ENCODE measurements around the gene SLC26A1.
"Not testable (repeated sequence)": the region's sequence is repeated elsewhere in the genome, so short reads cannot be mapped to it uniquely, and the experiment has no call there.

SLC26A1 gene

DNA sequence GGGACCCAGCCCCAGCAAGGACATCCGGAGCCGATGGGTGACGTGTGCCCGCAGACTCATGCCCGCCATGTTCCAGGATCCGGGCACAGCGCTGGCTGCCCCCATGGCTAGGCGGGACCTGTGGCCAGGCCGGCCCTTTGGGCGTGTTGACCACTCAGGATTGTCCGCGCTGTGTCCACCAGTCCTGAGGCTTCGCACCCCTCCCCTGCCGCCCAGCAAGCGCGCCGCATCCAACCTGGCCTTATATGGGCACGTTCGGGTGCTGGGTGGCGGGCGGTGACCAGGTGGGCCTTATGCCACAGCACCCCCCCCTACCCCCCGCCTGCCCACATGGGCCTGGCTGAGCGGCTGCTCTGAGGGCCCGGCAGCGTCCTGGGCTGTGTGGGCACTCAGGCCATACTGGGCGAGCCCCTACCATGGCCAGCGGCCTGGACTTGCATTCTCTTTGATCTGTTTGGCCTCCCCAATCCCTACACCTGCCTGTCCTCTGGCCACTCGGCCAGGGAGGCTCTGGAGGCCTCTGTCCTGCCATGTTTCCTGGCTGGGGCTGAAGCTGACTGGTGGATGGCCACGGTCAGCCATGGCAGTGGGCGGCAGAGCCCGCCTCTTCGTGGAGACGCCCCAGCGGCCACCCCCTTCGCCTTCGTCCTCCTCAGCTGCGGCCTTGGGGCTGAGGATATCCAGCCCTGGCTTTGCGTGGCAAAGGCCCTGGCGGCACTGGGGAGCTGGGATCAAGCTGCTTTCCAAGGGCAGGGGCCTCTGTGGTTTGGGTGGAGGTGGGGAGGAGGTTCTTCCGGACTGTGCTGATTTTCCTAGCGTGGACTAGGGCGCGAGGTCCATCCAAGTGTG is 20.2 kb upstream of the SLC26A1 start:
- DNase-seq: no peak

DNA sequence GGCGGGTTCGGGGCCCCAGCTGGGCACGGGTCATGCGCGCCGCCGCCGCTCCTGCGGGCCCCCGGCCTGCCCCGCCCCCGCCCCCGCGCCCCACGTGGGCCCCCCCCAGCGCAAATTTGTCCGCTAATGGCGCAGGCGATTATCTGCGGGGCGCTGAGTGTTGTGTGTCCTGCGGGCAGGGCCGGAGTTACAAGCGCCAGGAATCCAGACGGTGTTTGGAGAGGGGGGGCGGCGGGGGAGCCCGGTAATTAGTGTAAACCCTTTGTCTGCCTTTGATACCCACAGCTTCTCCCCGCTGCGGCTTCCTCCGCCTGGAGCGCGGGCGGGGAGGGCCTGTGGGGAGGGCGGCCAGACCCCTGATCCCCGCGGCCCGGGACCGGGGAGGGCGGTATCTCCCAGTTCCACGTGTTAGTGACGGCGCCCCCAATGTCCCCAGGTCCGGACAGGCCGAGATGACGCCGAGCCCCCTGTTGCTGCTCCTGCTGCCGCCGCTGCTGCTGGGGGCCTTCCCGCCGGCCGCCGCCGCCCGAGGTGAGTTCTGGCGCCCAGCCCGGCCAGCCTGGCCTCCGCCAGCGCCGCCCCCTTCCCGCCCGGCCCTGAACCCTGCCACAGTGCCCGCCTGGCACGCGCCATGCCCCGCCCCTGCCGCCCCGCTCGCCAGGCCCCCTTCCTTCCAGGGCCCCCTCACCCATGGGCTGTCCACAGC is 19.0 kb upstream of the SLC26A1 start:
- DNase-seq: no peak

DNA sequence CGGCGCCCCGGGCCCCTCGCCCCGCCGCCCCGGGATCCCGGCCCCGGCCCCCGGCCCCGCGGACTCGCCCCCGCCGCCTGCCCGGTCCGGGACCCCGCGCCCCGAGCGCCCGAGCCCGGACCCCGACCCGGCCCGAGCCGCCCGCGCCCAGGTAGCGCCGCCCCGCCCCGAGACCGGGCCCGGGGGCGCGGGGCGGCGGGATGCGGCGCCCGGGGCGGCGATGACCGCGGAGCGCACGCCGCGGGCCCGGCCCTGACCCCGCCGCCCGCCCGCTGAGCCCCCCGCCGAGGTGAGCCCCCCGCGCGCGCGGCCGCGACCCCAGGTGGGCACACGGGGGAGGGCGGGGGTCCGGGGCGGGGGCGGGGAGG is 18.4 kb upstream of the SLC26A1 start:
- DNase-seq: no peak

DNA sequence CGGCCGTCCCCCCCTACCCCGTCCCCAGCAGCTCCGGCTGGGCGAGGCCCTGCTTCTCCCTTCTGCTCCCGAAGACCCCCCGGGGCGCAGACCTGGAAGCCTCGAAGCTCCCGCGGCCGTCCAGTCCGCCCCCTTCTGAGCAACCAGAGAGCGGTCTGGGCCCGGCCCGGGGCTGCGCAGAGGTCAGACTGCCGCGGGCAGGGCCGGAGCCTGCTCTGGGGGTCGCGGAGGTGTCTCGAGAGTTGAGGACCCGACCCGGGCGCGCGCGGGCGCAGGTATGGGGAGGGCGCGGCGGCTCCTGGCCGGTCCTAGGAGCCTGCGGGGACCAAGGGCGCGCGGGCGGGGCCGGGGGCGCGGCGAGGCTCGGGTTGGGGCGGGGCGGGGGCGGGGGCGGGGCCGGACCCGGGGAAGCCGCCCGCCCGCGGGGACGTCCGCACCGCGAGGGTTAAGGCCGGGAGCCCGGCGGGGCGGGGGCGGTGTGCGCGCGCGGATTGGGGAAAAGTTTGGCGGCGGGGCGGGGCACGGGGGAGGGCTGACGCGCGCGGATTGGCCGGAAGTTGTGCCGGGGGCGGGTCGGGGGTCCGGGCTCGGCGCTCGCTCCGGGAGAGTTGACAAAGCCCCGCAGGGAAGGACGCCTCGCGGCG is 17.9 kb upstream of the SLC26A1 start, which contains the start of gene FGFRL1:
TSS of gene FGFRL1 (plus strand) at position 605 of the 644 bp plus-strand sequence. CDS start 860 bp downstream, outside the sequence.
- peak; percentile 23 for DNase-seq

DNA sequence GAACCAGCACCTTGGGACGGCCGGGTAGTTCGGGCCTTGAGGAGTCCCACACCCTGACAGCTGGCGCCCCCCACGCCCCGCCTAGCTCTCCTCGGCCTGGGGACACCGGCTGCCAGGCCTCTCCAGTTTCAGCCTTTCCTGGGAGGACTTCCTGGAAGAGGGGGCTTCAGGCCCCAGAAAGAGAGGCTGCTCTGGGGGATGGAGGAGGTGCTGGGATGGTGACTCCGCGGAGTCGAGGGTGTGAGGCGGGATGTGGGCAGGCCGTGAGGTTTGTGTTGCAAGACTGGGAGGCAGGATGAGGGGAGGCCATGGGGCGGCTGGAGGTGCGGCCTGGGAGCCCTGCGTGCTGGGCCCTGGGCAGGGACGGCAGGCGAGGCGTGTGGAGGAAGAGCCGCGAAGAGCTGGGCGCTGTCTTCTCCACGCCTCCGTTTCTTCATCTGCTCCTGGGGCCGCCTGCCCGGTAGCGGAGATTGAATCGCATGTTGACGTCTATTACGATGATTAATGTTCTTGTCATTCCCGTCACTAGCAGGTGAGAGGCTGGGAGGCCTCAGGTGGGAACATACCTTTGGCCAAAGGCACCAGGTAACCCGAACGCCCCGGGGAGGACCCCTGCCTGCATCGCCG is 17.3 kb upstream of the SLC26A1 start:
- no peak for DNase-seq

DNA sequence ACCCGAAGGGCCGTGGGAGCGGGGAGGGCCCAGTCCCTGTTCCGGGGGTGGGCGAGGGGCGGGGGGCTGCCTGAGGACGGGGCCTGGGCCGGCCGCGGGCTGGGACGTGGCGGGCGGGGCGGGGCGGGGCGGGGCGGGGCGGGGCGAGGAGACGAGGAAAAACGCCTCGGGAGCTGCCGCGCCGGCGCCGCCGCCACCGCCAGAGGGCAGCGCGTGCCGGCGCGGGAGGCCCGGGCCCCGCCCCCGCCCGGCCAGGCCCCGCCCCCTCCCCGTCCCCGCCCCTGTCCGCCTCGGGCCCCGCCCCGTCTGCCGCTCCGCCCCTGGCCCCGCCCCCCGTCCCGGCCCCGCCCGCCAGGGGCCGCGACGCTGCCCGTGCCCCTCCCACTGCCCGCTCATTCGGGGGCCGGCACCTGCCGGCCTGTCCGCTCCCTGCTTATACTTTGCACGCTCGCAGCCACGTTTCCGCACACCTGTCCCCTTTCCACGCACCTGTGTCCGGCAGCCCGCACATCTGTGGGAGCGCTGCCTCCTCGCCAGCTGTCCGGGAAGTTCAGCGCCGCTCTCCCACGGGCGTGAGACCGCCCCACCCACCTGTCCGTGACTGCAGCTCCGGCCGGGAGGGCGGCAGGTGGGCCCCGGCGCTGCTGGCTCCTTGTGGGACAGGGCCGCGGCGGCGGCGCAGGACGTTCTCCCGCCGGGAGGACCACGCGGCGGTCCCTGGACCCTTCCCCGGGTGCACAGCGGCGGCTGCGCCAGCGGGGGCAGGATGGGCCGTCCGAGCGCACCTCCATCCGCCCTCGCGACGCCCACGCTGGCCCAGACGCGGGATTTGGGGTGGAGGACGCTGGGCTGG is 16.6 kb upstream of the SLC26A1 start:
- DNase-seq: peak; percentile 46

DNA sequence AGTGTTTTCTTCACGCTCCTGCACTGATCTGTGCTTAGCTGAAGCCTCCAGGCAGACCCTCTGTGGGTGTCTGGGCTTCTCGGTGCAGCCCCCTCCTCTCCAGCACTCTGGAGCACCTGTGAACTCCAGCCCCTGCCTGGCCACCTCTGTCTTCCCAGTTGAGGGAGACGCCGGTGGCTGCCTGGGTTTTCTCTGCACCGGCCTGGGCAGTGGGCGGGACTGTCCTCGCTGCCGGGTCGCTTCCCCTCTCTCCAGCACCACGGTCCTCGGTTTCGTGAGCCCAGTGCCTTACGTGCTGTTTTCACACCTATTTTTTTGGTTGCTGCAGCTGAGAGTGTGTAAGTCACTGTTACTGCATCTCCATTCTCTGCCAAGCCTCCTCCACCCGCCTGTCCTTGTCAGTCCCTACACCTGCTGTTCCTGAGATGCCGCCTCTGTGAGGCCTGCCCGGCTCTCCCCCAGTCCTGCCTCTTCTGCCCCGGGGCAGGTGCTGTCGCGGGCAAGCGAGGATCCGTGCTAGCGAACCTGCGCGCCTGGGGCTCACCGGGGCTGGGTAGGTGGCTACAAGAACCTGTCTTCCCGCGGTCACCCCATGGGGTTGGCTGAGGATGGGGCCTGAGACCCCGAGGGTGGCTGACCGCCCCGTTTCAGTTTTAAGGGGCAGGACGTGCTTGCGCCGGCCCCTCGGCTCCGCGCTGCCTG is 15.8 kb upstream of the SLC26A1 start:
- DNase-seq: no peak

DNA sequence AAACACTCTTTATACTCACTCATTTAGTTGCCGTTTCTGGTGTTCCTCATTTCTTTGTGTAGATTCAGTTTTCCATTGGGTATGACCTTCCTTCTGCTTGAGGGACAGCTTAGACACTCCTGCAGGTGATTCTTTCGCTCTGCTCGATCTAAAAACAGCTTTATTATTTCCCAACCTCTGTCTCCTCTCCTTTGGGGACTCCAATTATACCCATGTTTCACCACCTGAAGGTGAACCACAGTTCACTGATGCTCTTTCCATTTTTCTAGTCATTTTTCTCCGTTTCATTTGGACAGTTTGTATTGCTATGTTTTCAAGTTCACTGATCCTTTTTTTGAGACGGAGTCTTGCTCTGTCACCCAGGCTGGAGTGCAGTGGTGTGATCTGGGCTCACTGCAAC is 13.7 kb upstream of the SLC26A1 start:
- DNase-seq: no peak

DNA sequence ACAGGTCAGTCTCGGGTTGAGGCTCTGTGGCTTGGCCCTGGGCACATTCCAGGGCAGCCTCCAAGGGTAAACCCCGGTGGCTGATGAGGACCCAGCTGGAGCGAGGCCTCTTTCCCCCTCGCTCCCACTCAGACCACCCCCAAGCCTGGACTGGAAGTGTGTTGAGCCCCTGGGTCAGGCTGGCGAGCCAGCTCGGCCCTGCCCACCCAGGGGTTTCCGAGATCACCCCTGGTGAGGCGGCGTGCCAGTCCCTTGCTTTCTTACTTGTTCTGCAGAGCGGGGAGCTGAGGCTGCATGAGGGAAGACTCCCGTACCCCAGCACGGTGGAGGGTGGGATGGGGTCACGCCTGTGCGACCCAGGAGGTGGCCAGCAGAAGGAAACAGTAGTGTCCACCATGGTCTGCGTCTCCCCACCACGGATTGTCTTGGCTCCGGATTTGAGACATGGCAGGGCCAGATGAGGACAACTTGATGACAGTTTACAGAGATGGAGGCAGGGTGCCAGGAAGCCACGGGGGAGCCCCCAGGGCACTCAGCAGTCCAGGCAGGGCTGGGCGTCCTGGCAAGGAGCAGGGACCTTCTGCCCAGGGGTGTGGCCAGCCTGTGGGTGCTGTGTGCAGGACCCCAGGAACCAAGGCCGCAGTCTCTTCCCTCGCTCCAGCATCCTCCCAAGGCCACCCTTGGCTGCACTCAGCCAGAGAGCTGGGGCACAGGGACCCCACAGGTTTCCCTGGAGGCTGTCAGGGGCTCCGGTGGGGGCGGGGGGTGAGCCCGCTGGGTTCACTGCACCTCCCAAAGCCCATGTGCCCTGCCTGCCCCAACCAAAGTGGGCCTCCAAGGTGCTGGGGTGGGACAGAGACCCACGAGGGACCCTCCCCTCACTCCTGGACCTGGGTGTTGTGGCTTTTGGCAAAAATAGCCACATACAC is 11.6 kb upstream of the SLC26A1 start:
- DNase-seq: no peak

DNA sequence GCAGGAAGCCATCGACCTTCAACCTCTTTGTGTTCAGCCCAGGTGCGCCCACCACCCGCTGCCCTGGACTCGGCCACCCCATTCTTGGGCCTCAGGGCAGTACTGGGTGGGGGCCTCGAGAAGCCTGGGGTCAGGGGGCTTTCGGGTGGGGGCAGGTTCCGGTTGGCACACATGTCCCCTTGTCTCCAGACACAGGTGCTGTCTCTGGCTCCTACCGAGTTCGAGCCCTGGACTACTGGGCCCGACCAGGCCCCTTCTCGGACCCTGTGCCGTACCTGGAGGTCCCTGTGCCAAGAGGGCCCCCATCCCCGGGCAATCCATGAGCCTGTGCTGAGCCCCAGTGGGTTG is 10.8 kb upstream of the SLC26A1 start:
- DNase-seq: no peak

DNA sequence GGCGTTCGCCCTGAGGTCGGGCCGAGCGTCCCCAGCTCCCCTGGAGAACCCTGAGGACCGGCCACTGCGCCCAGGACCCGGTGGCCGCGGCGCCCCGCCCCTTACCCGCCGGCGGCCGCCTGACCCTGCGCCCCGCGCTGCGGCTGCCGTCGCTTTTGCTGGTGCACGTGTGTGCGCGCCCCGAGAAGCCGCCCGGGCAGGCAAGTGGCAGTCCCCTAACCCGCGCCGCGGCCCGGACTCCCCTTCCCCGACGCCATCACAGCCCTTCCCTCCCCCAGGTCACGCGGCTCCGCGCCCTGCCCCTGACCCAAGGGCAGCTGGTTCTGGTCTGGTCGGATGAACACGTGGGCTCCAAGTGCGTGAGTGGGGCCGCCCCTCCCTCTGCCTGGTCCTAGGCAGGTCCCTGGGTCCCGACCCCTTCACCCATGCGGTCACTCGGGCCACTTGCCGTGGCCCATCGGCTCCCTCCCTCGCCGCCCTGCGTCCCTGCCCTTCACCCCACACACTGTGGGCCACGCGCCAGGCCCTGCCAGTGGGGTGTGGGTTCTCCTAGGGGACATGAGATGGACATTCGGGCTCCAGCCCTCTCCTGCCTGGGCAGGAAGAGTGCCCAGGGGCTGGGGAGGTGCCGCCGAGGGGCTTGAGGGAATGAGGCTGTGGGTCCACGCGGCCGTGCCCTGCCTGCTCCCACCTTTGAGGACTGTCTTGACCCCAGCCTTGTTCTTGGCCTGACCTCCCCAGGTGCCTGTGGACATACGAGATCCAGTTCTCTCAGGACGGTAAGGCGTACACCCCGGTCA is 10.3 kb upstream of the SLC26A1 start:
- DNase-seq: no peak

DNA sequence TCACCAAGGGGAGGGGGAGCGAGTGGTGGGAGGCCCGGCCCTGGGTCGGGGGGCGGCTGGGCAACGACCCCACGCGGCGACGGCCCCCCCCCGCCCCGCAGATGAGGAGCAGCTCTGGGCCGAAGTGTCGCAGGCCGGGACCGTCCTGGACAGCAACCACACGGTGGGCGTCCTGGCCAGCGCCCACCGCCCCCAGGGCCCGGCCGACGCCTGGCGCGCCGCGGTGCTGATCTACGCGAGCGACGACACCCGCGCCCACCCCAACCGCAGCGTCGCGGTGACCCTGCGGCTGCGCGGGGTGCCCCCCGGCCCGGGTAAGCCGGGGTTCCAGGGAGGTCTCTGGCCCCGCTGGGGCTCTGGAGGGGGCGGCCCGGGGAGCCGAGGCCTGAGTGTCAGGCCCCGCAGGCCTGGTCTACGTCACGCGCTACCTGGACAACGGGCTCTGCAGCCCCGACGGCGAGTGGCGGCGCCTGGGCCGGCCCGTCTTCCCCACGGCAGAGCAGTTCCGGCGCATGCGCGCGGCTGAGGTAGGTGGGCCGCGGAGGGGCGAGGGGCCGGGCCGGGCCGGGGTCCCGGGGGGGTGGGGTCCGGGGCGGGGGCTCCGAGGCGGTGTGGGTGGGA is 9.5 kb upstream of the SLC26A1 start:
- no peak for DNase-seq

DNA sequence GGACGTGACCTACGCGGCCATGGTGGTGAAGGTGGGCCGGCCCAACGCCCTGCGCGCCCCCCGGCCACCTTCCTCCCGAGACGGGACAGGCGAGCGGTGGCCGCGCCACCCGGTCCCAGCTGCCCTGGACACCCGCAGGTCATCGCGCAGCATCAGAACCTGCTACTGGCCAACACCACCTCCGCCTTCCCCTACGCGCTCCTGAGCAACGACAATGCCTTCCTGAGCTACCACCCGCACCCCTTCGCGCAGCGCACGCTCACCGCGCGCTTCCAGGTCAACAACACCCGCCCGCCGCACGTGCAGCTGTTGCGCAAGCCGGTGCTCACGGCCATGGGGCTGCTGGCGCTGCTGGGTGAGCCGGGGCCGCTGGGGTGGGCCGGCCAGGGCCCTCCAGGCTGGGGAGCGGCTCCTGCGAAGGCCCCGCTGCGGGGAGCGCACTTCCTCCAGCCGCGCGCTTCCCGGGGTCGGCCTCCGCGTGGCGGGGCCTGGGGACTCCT is 9.0 kb upstream of the SLC26A1 start:
- no peak for DNase-seq

DNA sequence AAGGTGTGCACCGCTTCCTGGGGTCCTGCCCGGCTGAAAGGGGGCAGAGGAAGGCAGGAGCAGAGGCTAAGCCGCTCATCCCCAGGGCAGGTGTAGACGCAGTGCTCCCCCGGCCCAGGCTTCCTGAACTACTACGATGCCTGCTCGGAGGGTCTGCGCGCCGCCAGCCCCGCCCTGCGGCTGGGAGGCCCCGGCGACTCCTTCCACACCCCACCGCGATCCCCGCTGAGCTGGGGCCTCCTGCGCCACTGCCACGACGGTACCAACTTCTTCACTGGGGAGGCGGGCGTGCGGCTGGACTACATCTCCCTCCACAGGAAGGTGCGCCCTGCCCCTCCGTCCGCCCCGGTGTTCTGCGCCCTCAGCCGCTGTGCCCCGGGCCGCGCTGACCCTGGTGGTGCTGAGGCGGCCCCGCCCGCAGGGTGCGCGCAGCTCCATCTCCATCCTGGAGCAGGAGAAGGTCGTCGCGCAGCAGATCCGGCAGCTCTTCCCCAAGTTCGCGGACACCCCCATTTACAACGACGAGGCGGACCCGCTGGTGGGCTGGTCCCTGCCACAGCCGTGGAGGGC is 8.4 kb upstream of the SLC26A1 start:
- no peak for DNase-seq

DNA sequence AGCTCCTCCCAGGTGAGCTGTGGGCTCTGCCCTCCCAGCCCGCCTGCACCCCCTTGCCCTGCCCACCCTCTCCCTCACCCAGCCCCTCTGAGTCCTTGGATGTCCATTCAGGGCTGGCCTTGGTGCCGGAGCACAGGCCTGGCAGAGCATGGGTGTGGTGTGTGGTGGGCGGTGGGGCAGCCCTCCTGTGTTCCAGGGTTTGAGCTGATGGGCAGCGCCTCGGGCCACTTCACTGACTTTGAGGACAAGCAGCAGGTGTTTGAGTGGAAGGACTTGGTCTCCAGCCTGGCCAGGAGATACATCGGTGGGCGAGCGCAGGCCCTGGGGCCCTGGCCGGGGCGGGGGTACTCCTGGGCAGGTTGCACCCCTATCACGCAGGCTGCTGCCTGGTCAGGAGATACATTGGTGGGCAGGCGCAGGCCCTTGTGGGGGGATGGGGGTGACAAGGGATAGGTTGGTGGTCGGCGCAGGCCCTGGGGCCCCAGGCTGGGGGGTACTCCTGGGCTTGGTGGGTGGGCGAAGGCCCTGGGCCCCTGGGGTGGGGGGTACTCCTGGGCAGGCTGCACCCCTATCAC is 7.6 kb upstream of the SLC26A1 start:
- DNase-seq: no peak

DNA sequence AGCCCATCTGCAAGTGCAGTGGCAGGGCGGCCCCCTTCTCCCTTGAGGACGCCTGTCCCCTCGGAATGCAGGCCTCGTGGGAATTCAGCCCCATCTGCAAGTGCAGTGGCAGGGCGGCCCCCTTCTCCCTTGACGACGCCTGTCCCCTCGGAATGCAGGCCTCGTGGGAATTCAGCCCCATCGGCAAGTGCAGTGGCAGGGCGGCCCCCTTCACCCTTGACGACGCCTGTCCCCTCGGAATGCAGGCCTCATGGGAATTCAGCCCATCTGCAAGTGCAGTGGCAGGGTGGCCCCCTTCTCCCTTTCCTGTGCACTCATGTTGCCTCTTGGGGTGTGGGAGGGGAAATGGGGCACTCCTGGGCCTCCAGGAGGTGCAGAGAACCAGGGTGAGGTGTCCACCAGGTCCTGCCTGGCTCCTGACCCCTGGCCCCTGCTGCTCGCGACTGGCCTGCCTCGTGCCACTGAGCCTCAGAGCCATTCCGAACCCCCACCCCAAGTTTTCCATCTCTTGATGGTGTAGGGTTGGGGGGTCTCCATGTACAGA is 6.8 kb upstream of the SLC26A1 start:
- no peak for DNase-seq

DNA sequence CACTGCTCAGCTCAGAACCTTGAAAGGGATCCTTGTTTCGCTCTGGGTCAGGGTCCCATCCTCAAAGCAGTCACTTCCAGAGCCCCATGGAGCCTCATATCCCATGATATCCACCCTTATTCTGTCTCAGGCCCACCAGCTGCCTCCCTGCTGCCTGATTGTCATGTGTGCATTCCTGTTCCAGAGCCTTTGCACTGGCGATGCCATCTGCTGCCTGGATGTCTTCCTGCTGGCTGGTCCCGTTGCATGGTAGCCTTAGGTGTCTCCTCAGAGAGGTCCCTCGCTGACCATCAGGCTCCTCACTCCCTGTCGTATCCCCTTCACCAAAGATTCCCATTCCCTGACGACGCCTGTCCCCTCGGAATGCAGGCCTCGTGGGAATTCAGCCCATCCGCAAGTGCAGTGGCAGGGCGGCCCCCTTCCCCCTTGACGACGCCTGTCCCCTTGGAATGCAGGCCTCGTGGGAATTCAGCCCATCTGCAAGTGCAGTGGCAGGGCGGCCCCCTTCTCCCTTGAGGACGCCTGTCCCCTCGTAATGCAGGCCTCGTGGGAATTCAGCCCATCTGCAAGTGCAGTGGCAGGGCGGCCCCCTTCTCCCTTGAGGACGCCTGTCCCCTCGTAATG is 6.1 kb upstream of the SLC26A1 start:
- DNase-seq: not testable (repeated sequence)

Measured in NCI-H345 (cell line).